Thymus (tissue), 11 donors: ENCODE data around the gene EPHA6. TPM values are rescaled to one million over a fixed set of nuclear protein-coding genes. Genes with fewer than 3 reads are reported as not detected.
"Not testable (repeated sequence)": the region's sequence is repeated elsewhere in the genome, so short reads cannot be mapped to it uniquely, and the experiment has no call there.

Source experiments
- DNase-seq, 9 donors: peaks; one replicate each; pipeline ENCODE4 v3.0.0-alpha.2; 2013; ENCODE audit warnings: low spot score in 9 of 9, low read depth in 6 of 9, missing footprints in 1 of 9
- H3K27ac ChIP-seq, 2 donors: one replicate each; pipeline ENCODE4 v1.5.1; 2013; ENCODE audit warnings: control low read depth in 1 of 2, low read depth in 1 of 2, low read length in 1 of 2, mild to moderate bottlenecking in 1 of 2, moderate library complexity in 1 of 2
- H3K27me3 ChIP-seq, 2 donors: one replicate each; pipeline ENCODE4 v1.5.1; 2013; ENCODE audit warnings: low read length in 1 of 2; ENCODE audit not compliant: control insufficient read depth in 2 of 2, insufficient read depth in 1 of 2
- H3K36me3 ChIP-seq, 2 donors: one replicate each; pipeline ENCODE4 v1.5.1; 2013; ENCODE audit warnings: low read length in 1 of 2, mild to moderate bottlenecking in 1 of 2, moderate library complexity in 1 of 2; ENCODE audit not compliant: control insufficient read depth in 2 of 2, insufficient read depth in 2 of 2
- H3K4me1 ChIP-seq, 2 donors: one replicate each; pipeline ENCODE4 v1.5.1; 2013; ENCODE audit warnings: low read length in 2 of 2; ENCODE audit not compliant: control insufficient read depth in 2 of 2, insufficient read depth in 2 of 2
- H3K4me3 ChIP-seq, 2 donors: one replicate each; pipeline ENCODE4 v1.5.1; 2013; ENCODE audit warnings: low read length in 2 of 2, control low read depth in 1 of 2, mild to moderate bottlenecking in 1 of 2
- H3K9me3 ChIP-seq, 2 donors: one replicate each; pipeline ENCODE4 v1.5.1; 2013; ENCODE audit warnings: low read length in 1 of 2, mild to moderate bottlenecking in 1 of 2; ENCODE audit not compliant: control insufficient read depth in 2 of 2, insufficient read depth in 1 of 2
- WGBS: extraction: QIAGEN DNeasy Blood & Tissue Kit; methylation state at CpG from one replicate; pipeline ENCODE4 v1.1.7; 2013; 5-methylcytosine and 5-hydroxymethylcytosine counted together
- polyA plus RNA-seq: library from polyadenylated mRNA; stranded (reverse); fragments of 200-250 nt; gene quantifications from one replicate; pipeline ENCODE4 v1.2.3, GENCODE V29; 2013
- total RNA-seq: library from RNA; stranded (reverse); fragments of 120-200 nt; gene quantifications from one replicate; pipeline ENCODE4 v1.2.4, GENCODE V29; 2013
- donor health status: healthy.

Gene EPHA6
- total and polyA plus RNA-seq, 2 donors = 0.09 to 1.3 TPM

GRCh38 chr3:96959901-96960641, 145.7 kb downstream of the EPHA6 start:
- H3K27me3 ChIP-seq = no peaks in the 10 kb centered on the region
- WGBS = 90% methylated on average over 4 of the region's 4 CpGs
- H3K36me3 ChIP-seq = no peaks in the 10 kb centered on the region
- no peak for DNase-seq
- H3K4me1 ChIP-seq = no peaks in the 10 kb centered on the region
- H3K9me3 ChIP-seq = no peaks in the 10 kb centered on the region
- no peak overlapping the region for H3K27ac ChIP-seq
- no peak overlapping the region for H3K4me3 ChIP-seq

- H3K4me1 ChIP-seq = no peaks in the 10 kb centered on the region
- no peaks in the 10 kb centered on the region for H3K36me3 ChIP-seq
- WGBS = 93% methylated on average over 1 of the region's 1 CpG
- H3K4me3 ChIP-seq = no peak overlapping the region
- H3K27me3 ChIP-seq = no peaks in the 10 kb centered on the region
- no peaks in the 10 kb centered on the region for H3K9me3 ChIP-seq
- DNase-seq = no peak
- H3K27ac ChIP-seq = no peak overlapping the region
These were observed 146.4 kb downstream of the EPHA6 start for GRCh38 chr3:96960661-96961330.

GRCh38 chr3:96961576-96961975, 147.2 kb downstream of the EPHA6 start:
- Histone ChIP-seq H3K27me3 (no peaks in the 10 kb centered on the region), H3K9me3 (no peaks in the 10 kb centered on the region), H3K36me3 (no peaks in the 10 kb centered on the region), H3K4me3 (no peak overlapping the region), H3K27ac (no peak overlapping the region), H3K4me1 (no peaks in the 10 kb centered on the region)
- no peak for DNase-seq

- Histone ChIP-seq H3K4me1 (no peaks in the 10 kb centered on the region), H3K27ac (no peak overlapping the region), H3K9me3 (no peaks in the 10 kb centered on the region), H3K4me3 (no peak overlapping the region), H3K27me3 (no peaks in the 10 kb centered on the region), H3K36me3 (no peaks in the 10 kb centered on the region)
- no peak for DNase-seq
- 92% methylated on average over 6 of the region's 6 CpGs for WGBS
These were observed 152.0 kb downstream of the EPHA6 start for GRCh38 chr3:96966181-96966929.

- 88% methylated on average over 2 of the region's 2 CpGs for WGBS
- Histone ChIP-seq H3K27me3 (no peaks in the 10 kb centered on the region), H3K4me1 (no peaks in the 10 kb centered on the region), H3K9me3 (no peaks in the 10 kb centered on the region), H3K36me3 (no peaks in the 10 kb centered on the region), H3K4me3 (no peak overlapping the region), H3K27ac (no peak overlapping the region)
- no peak for DNase-seq
These were observed 155.8 kb downstream of the EPHA6 start for GRCh38 chr3:96970211-96970610.

GRCh38 chr3:96977671-96978070, 163.3 kb downstream of the EPHA6 start:
- Histone ChIP-seq H3K27me3 (no peaks in the 10 kb centered on the region), H3K9me3 (no peaks in the 10 kb centered on the region), H3K4me3 (no peak overlapping the region), H3K36me3 (no peaks in the 10 kb centered on the region), H3K4me1 (no peaks in the 10 kb centered on the region), H3K27ac (no peak overlapping the region)
- no peak for DNase-seq

- not testable (repeated sequence) for H3K27me3 ChIP-seq, DNase-seq, H3K9me3 ChIP-seq, H3K4me1 ChIP-seq, H3K4me3 ChIP-seq, H3K27ac ChIP-seq, H3K36me3 ChIP-seq
- 99% methylated on average over 7 of the region's 7 CpGs for WGBS
These were observed 169.3 kb downstream of the EPHA6 start for GRCh38 chr3:96983716-96984115.

- no peak overlapping the region for H3K4me3 ChIP-seq
- H3K27me3 ChIP-seq = no peaks in the 10 kb centered on the region
- H3K27ac ChIP-seq = no peak overlapping the region
- H3K4me1 ChIP-seq = no peaks in the 10 kb centered on the region
- no peak for DNase-seq
- peaks cover 0 to 8% of the 10 kb centered on the region in 2 donors for H3K9me3 ChIP-seq
- 96% methylated on average over 1 of the region's 1 CpG for WGBS
- H3K36me3 ChIP-seq = no peaks in the 10 kb centered on the region
These were observed 171.8 kb downstream of the EPHA6 start for GRCh38 chr3:96986241-96986640.

GRCh38 chr3:96991231-96991630, 176.8 kb downstream of the EPHA6 start:
- Histone ChIP-seq H3K4me3 (no peak overlapping the region), H3K36me3 (no peaks in the 10 kb centered on the region), H3K9me3 (no peaks in the 10 kb centered on the region), H3K27ac (no peak overlapping the region), H3K27me3 (no peaks in the 10 kb centered on the region), H3K4me1 (no peaks in the 10 kb centered on the region)
- WGBS = 77% methylated on average over 2 of the region's 2 CpGs
- DNase-seq = no peak
